Endothelial cell of umbilical vein (primary cell): ENCODE data around the gene WDR89. TPM values are rescaled to one million over a fixed set of nuclear protein-coding genes. Genes with fewer than 3 reads are reported as not detected.

Experiments used
- BruUV-seq: library from RNA; stranded (reverse); fragments of 400-500 nt; replicated peaks from 2 replicates; lab custom pipeline; 2021; lab: Mats Ljungman, UMichigan
- CTCF ChIA-PET: fragments of 300-600, 350-600 bp; sonication (Branson Sonifier 250); formaldehyde crosslinking; loops from one replicate; lab custom pipeline; 2021; ENCODE audit warnings: antibody characterized with exemption, inconsistent platforms; lab: Charles Lee
- POLR2A ChIA-PET: fragments of 300-600, 350-600 bp; sonication (Branson Sonifier 250); formaldehyde crosslinking; loops from one replicate; lab custom pipeline; 2021; ENCODE audit warnings: antibody characterized with exemption, inconsistent platforms; lab: Charles Lee
- DNase-seq: peaks from one replicate; pipeline ENCODE4 v3.0.0-alpha.2; 2011; ENCODE audit warnings: low read depth, low spot score
- FAIRE-seq: peaks from 2 replicates; lab custom pipeline; 2011; peaks lifted over from hg19 to GRCh38; lab: Jason Lieb, UNC
- H2AFZ ChIP-seq: 2 replicates; pipeline ENCODE4 v1.6.0; 2012; ENCODE audit warnings: low read depth, low read length, control low read depth, inconsistent platforms
- H3K27ac ChIP-seq: 2 replicates; pipeline ENCODE4 v1.5.1; 2011; ENCODE audit warnings: low read depth, mild to moderate bottlenecking, control low read depth, low read length, moderate library complexity; ENCODE audit not compliant: insufficient read depth
- H3K27me3 ChIP-seq, 2 experiments: 2 replicates each; pipeline versions ENCODE4 v1.6.0 to v1.6.1; 2011; ENCODE audit warnings: low read length in 2 of 2, mixed read lengths in 1 of 2; ENCODE audit not compliant: control insufficient read depth in 2 of 2, insufficient read depth in 2 of 2
- H3K36me3 ChIP-seq, 2 experiments: 2 replicates in 1 of 2; 3 replicates in 1 of 2; pipeline ENCODE4 v1.5.1; 2011; ENCODE audit warnings: low read length in 2 of 2, mild to moderate bottlenecking in 1 of 2, moderate library complexity in 1 of 2; ENCODE audit not compliant: control insufficient read depth in 2 of 2, insufficient read depth in 2 of 2; ENCODE audit errors: extremely low read depth in 1 of 2
- H3K4me1 ChIP-seq: 3 replicates; pipeline ENCODE4 v1.5.1; 2011; ENCODE audit warnings: mild to moderate bottlenecking, low read length; ENCODE audit not compliant: control insufficient read depth, insufficient read depth; ENCODE audit errors: extremely low read depth
- H3K4me2 ChIP-seq: 2 replicates; pipeline ENCODE4 v1.6.1; 2011; ENCODE audit warnings: low read length, control low read depth, mixed read lengths; ENCODE audit not compliant: insufficient read depth
- H3K4me3 ChIP-seq, 3 experiments: fragments of 200-600 bp in 1 of 3; sonication (generic), shearing (Covaris generic) in 1 of 3; replicated peaks in 1 of 3; 2 replicates each; pipeline ENCODE4 v1.5.1; 2011 to 2016; ENCODE audit warnings: control low read depth in 3 of 3, low read length in 3 of 3, mild to moderate bottlenecking in 2 of 3, inconsistent platforms in 1 of 3, low read depth in 1 of 3, moderate library complexity in 1 of 3; ENCODE audit not compliant: insufficient read depth in 1 of 3
- H3K79me2 ChIP-seq: 2 replicates; pipeline ENCODE4 v1.6.0; 2012; ENCODE audit warnings: low read length, inconsistent platforms; ENCODE audit not compliant: control insufficient read depth, insufficient read depth
- H3K9ac ChIP-seq: replicated peaks from 2 replicates; pipeline ENCODE3; 2011; ENCODE audit warnings: low read length, control low read depth; ENCODE audit not compliant: insufficient read depth; ENCODE audit errors: extremely low read depth
- H3K9me1 ChIP-seq: replicated peaks from 3 replicates; pipeline ENCODE4 v1.6.0; 2011; ENCODE audit warnings: mild to moderate bottlenecking, low read length; ENCODE audit not compliant: control insufficient read depth, insufficient read depth; ENCODE audit errors: extremely low read depth
- H3K9me3 ChIP-seq: replicated peaks from 2 replicates; pipeline ENCODE4 v1.5.1; 2012; ENCODE audit warnings: low read length, inconsistent platforms; ENCODE audit not compliant: control insufficient read depth, insufficient read depth
- H4K20me1 ChIP-seq: replicated peaks from 2 replicates; pipeline ENCODE3; 2011; ENCODE audit warnings: mild to moderate bottlenecking, low read length; ENCODE audit not compliant: control insufficient read depth, insufficient read depth; ENCODE audit errors: extremely low read depth
- EZH2 ChIP-seq: IDR thresholded peaks from 2 replicates; pipeline ENCODE4 v1.6.1; 2012; ENCODE audit warnings: borderline replicate concordance, low read depth, mild to moderate bottlenecking, moderate library complexity, low read length, inconsistent platforms; ENCODE audit not compliant: severe bottlenecking
- FOS ChIP-seq: IDR thresholded peaks from 2 replicates; pipeline ENCODE4 v1.6.1; 2011; ENCODE audit warnings: mild to moderate bottlenecking, low read length, moderate library complexity, borderline replicate concordance; ENCODE audit not compliant: insufficient read depth
- GATA2 ChIP-seq: IDR thresholded peaks from 2 replicates; pipeline ENCODE4 v1.7.0; 2011; ENCODE audit warnings: low read depth, mild to moderate bottlenecking, moderate library complexity, mixed read lengths, low read length; ENCODE audit not compliant: insufficient read length, insufficient read depth
- JUN ChIP-seq: IDR thresholded peaks from 2 replicates; pipeline ENCODE4 v1.6.1; 2011; ENCODE audit warnings: borderline replicate concordance, low read depth; ENCODE audit not compliant: insufficient read length, insufficient read depth
- MYC ChIP-seq: IDR thresholded peaks from one replicate; pipeline ENCODE4 v1.6.1; 2011; ENCODE audit warnings: mild to moderate bottlenecking, low read depth, low read length
- POLR2A ChIP-seq: IDR thresholded peaks from 2 replicates; pipeline ENCODE4 v1.6.1; 2012; ENCODE audit warnings: low read depth, mild to moderate bottlenecking, control low read depth, low read length
- POLR2AphosphoS5 ChIP-seq: IDR thresholded peaks from 2 replicates; pipeline ENCODE4 v1.6.1; 2012; ENCODE audit warnings: low read depth, mild to moderate bottlenecking, control low read depth, low read length, moderate library complexity; ENCODE audit not compliant: insufficient read depth
- dilution Hi-C: fragments of 300-500 bp; cut with MboI; formaldehyde crosslinking; loops from one replicate; pipeline ENCODE4 v1.15.0; 2019; ENCODE audit warnings: low sequenced_read_pairs; ENCODE audit not compliant: extremely low pct_ligation_motif_present
- intact Hi-C: fragments of 100-400 bp; cut with micrococcal nuclease; formaldehyde crosslinking; loops from one replicate; pipeline ENCODE4 v1.10.0; 2022
- polyA plus RNA-seq, 4 experiments: library from polyadenylated mRNA; depleted of rRNA in 3 of 4; stranded (reverse) in 3 of 4; unstranded in 1 of 4; fragments of >200 nt; gene quantifications; 2 replicates each; pipeline versions ENCODE4 v1.2.1 to v1.2.3, GENCODE V29; 2011 to 2012; ENCODE audit warnings: missing spikeins in 1 of 4
- total RNA-seq: library from RNA; stranded (reverse); gene quantifications from 2 replicates; pipeline ENCODE4 v1.2.3, GENCODE V29; 2021
- TF ChIP-seq, protein P1 (sequence below): IDR thresholded peaks from 2 replicates; pipeline ENCODE4 v1.6.1; 2011; ENCODE audit not compliant: insufficient read depth, insufficient read length
- TF ChIP-seq, protein P2 (sequence below), 2 donors: IDR thresholded peaks; 1 replicate in 1 of 2; 2 replicates in 1 of 2; pipeline ENCODE4 v1.5.1; 2011; ENCODE audit warnings: low read length in 2 of 2, mild to moderate bottlenecking in 2 of 2, moderate library complexity in 2 of 2, control low read depth in 1 of 2, inconsistent platforms in 1 of 2, low read depth in 1 of 2; ENCODE audit not compliant: insufficient read depth in 1 of 2; ENCODE audit errors: extremely low read depth in 1 of 2

Gene WDR89
- total and polyA plus RNA-seq, 2 donors (not counting 3 experiments of a cell fraction or from before 2014, with no cell fraction given): 3.5 to 10.7 TPM

DNA sequence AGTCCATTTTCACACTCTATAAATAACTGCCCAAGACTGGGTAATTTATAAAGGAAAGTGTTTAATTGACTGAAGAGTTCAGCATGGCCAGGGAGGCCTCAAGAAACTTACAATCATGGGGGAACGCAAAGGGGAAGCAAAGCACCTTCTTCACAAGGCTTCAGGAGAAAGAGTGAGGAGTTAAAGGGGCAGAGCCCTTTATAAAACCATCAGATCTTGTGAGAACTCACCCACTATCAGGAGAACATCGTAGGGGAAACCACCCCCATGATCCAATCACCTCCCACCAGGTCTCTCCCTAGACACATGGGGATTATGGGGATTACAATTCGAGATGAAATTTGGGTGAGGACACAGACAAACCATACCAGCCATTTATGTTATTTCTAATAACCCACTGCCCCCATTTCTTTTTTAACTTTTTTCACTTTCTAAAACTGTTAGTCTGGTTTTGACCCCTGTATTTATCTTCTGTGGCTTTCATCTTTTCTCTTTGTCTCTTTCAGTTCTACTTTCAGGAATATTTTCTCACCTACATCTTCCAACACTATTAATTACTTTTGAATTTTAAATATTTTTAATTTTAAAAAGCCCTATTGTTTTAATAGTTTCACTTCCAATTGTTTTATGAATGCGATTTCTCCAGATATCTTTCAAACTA is 44.5 kb downstream of the WDR89 start:
- no peak overlapping the region for H3K27ac ChIP-seq
- H3K79me2 ChIP-seq: no peaks in the 10 kb centered on the region
- ChIA-PET CTCF (no interaction called here), POLR2A (no interaction called here)
- no TSS peak for BruUV-seq
- H4K20me1 ChIP-seq: no peaks in the 10 kb centered on the region
- H3K9me3 ChIP-seq: no peaks in the 10 kb centered on the region
- DNase-seq (no peak), FAIRE-seq (no peak)
- no peaks in the 10 kb centered on the region for H3K4me1 ChIP-seq
- TF ChIP-seq, protein P1, sequence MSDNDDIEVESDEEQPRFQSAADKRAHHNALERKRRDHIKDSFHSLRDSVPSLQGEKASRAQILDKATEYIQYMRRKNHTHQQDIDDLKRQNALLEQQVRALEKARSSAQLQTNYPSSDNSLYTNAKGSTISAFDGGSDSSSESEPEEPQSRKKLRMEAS: no peak
- TF ChIP-seq JUN: no peak
- TF ChIP-seq GATA2: no peak
- no peak for TF ChIP-seq POLR2A
- no peak for TF ChIP-seq FOS
- no peak for TF ChIP-seq POLR2AphosphoS5
- no peak for TF ChIP-seq MYC
- TF ChIP-seq, protein P2, sequence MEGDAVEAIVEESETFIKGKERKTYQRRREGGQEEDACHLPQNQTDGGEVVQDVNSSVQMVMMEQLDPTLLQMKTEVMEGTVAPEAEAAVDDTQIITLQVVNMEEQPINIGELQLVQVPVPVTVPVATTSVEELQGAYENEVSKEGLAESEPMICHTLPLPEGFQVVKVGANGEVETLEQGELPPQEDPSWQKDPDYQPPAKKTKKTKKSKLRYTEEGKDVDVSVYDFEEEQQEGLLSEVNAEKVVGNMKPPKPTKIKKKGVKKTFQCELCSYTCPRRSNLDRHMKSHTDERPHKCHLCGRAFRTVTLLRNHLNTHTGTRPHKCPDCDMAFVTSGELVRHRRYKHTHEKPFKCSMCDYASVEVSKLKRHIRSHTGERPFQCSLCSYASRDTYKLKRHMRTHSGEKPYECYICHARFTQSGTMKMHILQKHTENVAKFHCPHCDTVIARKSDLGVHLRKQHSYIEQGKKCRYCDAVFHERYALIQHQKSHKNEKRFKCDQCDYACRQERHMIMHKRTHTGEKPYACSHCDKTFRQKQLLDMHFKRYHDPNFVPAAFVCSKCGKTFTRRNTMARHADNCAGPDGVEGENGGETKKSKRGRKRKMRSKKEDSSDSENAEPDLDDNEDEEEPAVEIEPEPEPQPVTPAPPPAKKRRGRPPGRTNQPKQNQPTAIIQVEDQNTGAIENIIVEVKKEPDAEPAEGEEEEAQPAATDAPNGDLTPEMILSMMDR (IDR thresholded peaks at IDR 0.05; ENCODE audit: extremely low read depth in 1 of 2, insufficient read depth in 1 of 2, low read depth in 1 of 2, low read length in 2 of 2): no peak
- no peak for TF ChIP-seq EZH2
- dilution Hi-C loops: no loop called here
- intact Hi-C loops: no loop called here
- no peak overlapping the region for H3K4me3 ChIP-seq
- H3K36me3 ChIP-seq: no peaks in the 10 kb centered on the region
- no peaks in the 10 kb centered on the region for H3K27me3 ChIP-seq
- no peak overlapping the region for H3K4me2 ChIP-seq
- H3K9ac ChIP-seq: no peak overlapping the region
- no peaks in the 10 kb centered on the region for H3K9me1 ChIP-seq
- no peak overlapping the region for H2AFZ ChIP-seq
